ENCODE data around the gene FRY. TPM values are rescaled to one million over a fixed set of nuclear protein-coding genes. Genes with fewer than 3 reads are reported as not detected.

Gene FRY
- total RNA-seq, 1 donor from 2014 or later, result 75.6 TPM

DNA sequence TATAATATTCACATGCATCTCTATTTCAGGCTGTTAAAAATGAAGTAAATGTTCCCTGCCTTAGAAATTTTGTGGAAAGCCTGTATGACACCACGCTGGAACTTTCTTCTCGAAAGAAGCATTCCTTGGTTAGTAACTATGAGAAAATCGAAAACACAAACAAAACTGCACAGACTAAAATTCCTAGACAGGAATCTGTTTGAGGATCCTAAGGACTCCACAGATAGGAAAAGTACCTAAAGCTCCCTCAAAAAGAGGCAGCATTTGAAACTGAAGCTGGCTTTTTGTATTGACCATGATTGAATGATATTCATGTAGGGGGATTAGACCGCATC, 103.4 kb downstream of the FRY start:
- no peak for DNase-seq

- no peak for DNase-seq
These were observed 104.1 kb downstream of the FRY start for GRCh38 chr13:32135655-32136054.

DNA sequence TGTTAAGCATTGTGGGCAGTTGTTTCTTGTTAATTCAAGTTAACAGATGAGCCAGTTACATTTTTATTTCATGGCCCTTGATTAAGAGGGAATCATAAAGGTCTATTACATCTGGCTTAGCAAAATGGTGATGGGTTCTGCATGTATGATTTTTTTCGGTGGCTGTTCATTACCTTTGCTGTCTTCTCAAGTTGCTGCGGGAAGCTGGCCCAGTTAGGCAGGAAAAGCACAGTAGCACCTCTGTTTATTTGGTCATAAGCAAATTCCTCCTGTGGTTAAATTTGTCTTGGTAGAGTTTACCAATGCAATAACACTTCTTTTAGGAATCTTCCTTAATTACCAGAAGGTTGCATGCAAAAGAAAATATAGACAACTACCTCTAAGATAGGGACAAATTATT, 104.5 kb downstream of the FRY start:
- DNase-seq, result no peak

DNA sequence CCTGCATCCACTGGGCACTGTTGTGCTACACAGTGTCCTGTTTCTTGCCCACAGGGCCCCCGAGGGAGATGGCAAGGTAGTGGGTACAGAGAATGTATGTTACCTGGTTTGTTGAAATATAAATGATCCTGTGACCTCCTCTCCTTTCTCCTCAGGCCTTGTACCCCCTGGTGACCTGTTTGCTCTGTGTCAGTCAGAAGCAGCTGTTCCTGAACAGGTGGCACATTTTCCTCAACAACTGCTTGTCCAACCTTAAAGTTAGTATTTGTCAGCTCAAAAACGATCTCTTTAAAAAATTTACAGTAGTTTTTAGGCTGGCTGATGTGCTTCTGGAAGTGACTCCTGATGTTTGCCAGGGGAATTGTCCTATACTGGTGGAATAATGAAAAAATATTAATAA, 105.1 kb downstream of the FRY start:
- no peak for DNase-seq

DNA sequence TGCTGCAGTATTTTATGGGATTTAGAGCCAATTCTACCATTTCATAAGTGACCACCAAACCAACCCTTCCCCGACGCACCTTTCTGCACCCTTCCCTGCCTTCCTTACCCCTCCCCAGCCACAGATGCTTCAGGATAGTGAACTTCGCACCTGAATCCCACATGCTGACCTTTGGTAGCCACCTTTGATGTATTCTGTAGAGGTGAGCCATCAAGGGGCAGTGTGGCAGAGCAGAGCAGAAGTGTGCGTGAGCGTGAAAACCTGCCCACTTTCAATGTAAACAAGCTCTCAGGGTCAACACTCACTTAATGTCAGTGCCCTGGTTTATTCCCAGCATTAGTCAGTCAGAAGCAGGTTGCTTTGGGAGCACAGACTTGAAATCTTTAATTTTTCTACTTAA, 107.7 kb downstream of the FRY start:
- no peak for DNase-seq

DNA sequence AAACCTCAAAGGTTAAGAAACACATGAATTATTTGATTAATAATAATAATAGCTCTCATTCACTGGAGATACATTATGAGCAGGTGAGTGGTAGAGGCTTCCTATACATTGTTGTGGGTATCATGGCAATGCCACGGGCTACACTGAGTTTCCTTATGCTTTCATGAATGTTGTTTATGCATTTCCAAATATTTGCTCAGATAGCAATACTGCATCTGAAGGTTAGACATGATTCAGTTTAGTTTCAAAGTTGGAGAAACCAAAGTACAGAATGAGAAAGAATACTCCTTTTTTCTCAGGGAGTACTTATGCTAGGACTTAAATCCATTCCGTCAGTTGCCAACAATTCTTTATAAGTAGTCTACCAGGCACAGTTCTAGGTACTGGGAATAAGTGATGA, 108.5 kb downstream of the FRY start:
- no peak for DNase-seq

DNA sequence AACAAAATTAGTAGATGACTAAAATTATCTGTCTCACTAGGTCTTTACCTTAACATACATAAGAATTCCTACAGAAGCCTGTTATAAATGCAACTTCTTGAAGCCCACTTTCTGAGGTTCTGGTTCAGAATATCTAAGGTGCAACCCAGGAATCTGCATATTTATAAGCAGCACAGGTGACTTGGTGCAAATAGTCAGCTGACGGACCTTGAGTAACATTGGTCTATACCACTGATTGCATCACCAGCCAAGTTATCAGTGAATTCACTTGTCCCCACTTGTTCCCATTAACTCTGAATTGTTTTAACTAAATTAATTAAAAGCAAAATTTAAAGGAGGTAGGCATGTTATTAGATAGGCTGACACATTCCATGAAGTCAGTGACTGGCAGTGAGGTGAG, 109.9 kb downstream of the FRY start:
- DNase-seq, result no peak

GRCh38 chr13:32142115-32142514, 110.5 kb downstream of the FRY start:
- DNase-seq, result no peak

- DNase-seq, result no peak
These were observed 111.4 kb downstream of the FRY start for GRCh38 chr13:32142956-32143375.

GRCh38 chr13:32147193-32147592, 115.6 kb downstream of the FRY start:
- DNase-seq, result no peak

GRCh38 chr13:32147976-32148375, 116.4 kb downstream of the FRY start:
- no peak for DNase-seq

DNA sequence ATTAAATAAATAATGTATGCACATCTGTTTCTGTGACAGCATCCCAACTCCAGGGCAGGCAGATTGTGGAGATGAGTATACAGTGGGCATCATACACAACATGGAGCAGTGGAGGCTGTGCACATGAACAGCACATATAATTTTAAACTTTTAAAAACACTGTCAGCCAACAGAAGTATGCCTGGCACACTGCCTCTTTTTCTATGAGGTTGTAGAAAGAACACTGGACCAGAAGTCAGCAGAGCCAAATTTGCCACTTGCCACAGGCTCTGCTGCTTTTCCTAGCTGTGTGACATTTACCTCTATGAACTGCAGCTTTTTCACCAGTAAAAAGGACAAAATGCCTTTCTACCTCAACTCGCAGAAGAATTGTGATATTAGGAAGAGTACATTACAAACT, 118.7 kb downstream of the FRY start:
- no peak for DNase-seq

DNA sequence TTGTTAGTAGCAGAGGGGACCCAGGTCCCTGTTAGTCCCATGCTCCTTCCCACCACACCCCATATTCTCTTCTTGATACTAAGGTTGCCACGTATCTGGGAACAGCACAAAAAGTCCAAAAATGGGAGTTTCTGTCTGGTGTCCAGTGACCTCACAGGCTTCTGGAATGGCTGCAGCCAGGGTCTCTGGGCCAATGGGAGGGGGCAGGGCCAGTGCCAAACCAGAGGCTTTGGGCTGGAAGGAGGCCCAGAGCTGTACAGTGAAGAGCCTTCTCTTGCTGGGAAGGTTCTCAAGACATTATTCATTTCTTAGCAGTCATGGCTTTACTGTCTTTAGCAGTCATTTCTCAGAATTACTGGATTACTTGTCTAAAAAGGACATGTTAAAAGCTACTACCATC, 119.2 kb downstream of the FRY start:
- DNase-seq, result no peak

DNA sequence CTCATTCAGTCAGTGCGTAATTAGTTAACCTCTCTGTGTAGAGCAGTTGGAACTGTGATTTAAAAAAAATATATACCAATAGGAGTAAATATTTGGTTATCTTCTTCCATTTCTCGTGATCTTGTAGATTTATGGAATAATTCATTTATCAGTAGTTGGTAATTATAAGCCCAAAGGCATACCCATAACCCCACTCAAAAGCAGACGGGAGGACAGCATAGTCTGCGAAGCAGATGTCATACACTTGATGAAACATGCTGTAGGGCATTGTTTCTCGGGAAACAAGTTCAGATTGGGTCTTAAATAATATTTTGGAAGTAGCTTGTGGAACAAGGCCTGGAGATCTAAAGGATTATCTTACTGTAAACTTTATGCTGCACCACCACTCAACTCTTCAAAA, 119.7 kb downstream of the FRY start:
- no peak for DNase-seq

- no peak for DNase-seq
These were observed 121.5 kb downstream of the FRY start for GRCh38 chr13:32153056-32153455.

DNA sequence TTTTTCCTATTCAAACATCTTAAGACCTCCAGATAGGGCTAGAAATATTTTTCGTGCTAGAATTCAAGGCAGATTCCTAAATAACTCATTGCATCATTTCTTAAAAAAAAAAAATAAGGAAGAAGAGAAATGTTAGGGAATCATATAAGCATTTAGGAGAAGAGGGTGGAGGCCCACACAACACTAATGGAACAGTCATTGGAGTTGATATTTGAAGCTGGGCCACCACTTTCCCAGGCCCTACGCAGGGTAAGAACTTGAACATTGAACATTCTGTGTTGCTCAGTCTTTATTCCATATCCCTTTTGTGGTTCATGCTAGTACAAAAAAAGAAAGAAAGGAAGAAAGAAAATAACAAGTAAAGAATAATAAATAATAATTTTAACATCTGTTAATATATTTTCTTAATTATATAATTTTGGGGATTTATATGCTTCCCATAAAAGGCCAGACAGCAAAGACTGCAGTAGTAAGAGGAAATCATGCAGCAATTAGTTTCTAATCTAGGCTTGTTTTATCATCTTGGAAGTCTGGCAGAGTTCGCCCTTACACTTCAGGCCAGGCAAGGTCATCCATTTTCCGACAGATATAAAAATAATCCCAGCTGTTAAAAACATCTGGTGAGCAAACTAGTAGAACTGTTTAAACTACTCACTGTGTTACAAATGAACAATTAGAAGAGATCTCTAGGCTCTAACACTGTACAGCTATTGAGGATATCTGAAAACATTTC, 127.7 kb downstream of the FRY start:
- no peak for DNase-seq

DNA sequence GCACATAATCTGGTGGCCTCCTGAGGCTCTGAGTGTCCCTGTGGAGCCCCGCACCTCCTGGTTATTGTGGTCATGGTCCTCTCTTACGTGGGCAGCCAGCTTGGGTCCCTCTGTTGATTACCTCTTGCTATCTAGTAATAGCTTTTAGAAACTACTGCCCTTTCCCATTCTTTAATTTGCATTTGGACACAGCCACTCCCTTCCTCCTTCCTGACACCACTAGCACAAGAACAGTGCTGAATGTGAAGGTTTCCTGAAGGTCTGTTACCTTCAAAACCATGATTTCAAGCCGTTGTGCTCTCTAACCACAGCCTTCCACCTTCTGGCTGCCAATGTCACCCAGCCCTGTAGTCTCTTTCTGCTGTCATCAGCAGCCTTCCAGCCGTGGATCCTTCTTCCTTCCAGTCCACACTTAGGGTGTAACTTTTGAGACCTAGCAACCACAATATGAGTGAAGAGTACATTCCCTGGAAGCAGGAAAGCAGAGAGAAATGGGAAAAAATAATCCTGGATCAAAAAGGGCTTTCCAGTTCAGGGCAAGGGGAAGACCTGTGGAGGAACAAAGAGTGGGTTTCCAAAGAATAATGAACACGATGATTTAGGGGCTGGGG, 130.9 kb downstream of the FRY start:
- DNase-seq, result no peak

DNA sequence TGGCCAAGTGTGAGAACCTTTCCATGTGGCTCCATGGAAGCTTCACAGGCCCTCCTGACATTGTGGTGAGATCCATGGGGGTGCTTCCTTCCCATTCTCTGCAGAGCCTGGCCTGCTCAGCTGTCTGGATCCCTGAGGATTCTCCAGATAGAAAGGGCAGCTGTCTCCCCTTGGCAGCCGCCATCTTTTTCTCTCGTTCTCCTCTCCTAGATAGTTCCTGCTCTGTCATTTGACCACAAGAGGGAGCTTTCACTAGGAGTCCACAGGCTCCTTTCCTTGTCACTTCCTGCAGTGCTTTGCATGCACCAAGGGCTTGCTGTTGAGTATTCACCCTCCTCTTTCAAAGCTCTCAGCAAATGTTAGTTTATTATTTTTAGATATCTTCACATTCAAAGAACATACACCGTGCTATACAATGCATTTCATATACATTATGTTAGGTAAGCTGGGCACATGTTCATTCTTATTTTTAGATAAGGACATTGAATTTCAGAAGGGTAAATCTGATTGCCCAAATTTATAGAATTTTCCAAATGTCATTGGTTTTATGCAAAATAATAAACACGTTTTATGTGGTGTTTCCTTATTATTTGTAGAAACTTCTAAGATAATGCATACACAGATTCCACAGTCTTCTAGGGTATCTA, 133.2 kb downstream of the FRY start:
- DNase-seq, result no peak

DNA sequence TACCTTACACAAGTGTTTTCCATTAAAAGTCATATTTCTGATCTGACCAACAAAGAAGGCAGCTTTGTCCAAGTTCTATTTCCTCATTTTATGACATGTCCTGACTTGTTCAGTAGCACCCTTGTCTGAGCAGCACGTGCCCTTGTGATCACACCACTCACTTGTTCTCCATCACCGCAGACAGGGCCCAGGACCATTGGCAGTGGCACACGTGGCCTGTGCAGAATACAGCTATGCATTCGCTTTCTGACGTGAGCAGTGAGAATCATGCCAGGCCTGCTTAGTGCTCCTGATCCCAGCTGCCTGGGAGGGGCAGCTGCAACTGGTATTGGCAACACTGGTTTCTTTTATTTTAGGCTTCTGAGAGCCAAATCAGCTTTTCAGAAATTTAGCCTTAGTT, 134.2 kb downstream of the FRY start:
- DNase-seq, result peak; percentile 17

- no peak for DNase-seq
These were observed 136.6 kb downstream of the FRY start for GRCh38 chr13:32168131-32168530.

GRCh38 chr13:32170841-32171240, 139.3 kb downstream of the FRY start:
- no peak for DNase-seq

GRCh38 chr13:32173881-32174280, 142.3 kb downstream of the FRY start:
- DNase-seq, result no peak

DNA sequence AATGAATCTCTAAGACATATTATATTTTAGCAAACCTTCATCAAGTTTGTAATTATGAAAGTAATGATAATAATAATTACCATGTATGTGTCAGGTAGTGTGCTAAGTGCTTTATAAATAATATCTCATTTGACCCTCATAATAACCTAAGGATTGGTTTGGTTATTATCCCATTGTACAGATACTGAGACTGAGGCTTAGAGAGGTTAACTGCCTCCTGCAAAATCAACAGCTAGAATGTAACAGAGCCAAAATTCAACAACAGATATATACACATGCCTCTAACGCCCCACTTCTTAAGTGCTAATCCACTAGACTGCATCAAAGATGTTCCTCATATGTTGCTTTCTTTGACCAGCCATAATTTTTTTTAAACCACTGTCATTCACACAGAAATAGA, 142.8 kb downstream of the FRY start:
- DNase-seq, result no peak

GRCh38 chr13:32175307-32175706, 143.7 kb downstream of the FRY start:
- DNase-seq, result no peak

Measured in occipital lobe (tissue), 2 donors.